T47D (cell line): ENCODE measurements around the gene RNF175.
"Not testable (repeated sequence)": the region's sequence is repeated elsewhere in the genome, so short reads cannot be mapped to it uniquely, and the experiment has no call there.

ENCODE experiments used
- DNase-seq, 2 experiments: peaks; one replicate each; pipeline versions ENCODE4 v3.0.0 to v3.0.0-alpha.2; 2011 to 2012; ENCODE audit warnings: low read depth in 1 of 2, low spot score in 1 of 2
- JUND ChIP-seq: IDR thresholded peaks from 2 replicates; pipeline ENCODE4 v1.6.1; 2012; ENCODE audit warnings: low read depth
- in situ Hi-C: cut with HindIII; loops from 2 replicates; pipeline ENCODE4 v1.10.0; 2016; ENCODE audit warnings: low sequenced_read_pairs, low pct_unique_long_range_greater_than_20kb

Gene RNF175

GRCh38 chr4:153676486-153676885 lies 83.3 kb downstream of the RNF175 start:
- in situ Hi-C loops, result no loop called here
- TF ChIP-seq JUND, result no peak

DNA sequence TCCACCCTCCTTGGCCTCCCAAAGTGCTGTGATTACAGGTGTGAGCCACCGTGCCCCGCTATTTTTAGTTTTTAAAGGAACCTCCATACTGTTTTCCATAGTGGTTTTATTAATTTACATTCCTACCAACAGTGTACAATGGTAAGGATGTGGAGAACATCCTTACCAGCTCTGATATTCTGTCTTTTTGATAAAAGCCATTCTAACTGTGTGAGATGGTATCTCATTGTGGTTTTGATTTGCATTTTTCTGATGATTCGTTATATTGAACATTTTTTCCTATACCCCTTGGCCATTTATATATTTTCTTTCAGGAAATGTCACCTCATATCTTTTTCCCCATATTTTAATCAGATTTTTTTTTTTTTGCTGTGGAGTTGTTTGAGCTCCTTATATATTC lies 90.0 kb downstream of the RNF175 start:
- DNase-seq, result no peak
- in situ Hi-C loops, result no loop called here

More at GRCh38 chr4:153676486-153676885, 83.3 kb downstream of the RNF175 start:
- DNase-seq, result no peak

GRCh38 chr4:153668647-153669046 lies 91.2 kb downstream of the RNF175 start:
- DNase-seq, result no peak
- no peak for TF ChIP-seq JUND
- in situ Hi-C loops, result no loop called here

More for the DNA sequence above, 90.0 kb downstream of the RNF175 start:
- no peak for TF ChIP-seq JUND

GRCh38 chr4:153666505-153666904 lies 93.3 kb downstream of the RNF175 start:
- in situ Hi-C loops, DNase-seq: not testable (repeated sequence)

- in situ Hi-C loops, result no loop called here
- TF ChIP-seq JUND, result no peak
- no peak for DNase-seq
Measured at GRCh38 chr4:153663667-153664066, 96.2 kb downstream of the RNF175 start.

DNA sequence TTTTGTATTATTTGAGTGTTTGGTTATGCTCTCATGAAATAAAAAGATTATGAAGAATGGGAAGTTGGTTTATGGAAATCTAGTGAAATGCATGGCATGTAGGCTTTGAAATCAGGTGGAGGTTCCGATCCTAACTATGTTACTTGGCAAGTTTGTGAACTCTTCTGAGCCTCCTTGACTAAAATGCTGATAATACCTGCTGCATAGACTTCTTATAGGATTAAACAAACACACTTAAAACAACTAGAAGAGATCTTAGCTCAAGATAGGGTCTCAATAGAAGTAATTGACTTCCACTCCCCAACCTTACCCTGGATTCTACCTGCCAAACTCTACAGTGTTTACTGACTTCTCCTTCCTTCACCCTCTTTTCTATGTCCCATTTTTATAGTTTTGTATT lies 97.9 kb downstream of the RNF175 start:
- in situ Hi-C loops, result no loop called here
- no peak for TF ChIP-seq JUND
- no peak for DNase-seq

DNA sequence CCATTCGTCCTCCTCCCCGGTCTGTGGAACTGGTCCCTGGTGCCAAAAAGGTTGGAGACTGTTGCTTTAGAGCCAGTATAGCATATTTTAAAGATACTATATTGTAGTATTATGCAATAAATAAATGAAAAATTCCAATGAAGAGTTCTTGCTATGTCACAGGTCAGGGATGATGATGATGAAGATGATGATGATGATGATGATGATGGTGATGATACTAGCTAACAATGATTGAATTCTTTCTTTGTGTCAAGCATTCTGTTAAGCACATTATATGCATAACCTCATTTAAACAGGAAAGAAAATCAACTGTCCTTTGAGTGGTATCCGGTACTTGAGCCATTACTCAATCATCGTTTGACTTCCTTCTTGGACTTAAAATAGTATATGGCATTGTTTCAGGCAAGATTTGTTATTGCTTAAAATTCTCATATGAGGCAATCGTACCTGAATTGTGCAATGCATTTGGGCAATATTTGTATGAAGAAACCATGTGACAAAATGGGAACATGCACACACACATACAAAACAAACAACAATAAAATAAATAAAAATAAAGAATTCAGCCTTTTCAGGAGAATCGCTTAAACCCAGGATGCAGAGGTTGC lies 98.5 kb downstream of the RNF175 start:
- in situ Hi-C loops, result no loop called here
- no peak for DNase-seq
- TF ChIP-seq JUND, result no peak
